Effector memory CD8-positive, alpha-beta T cell (primary cell): ENCODE data around the gene GPATCH4.
A peak's percentile ranks its signal among the peaks of the same experiment; 100 is the strongest.
"Not testable (repeated sequence)": the region's sequence is repeated elsewhere in the genome, so short reads cannot be mapped to it uniquely, and the experiment has no call there.

Source experiments
- ATAC-seq: fragments of 150-1000 bp; cut with Tn5 transposase; replicated peaks from 2 replicates; pipeline ENCODE4 v1.10.0; 2021; ENCODE audit warnings: mild to moderate bottlenecking, moderate library complexity
- DNase-seq, 3 experiments: peaks; one replicate each; pipeline ENCODE4 v3.0.0; 2021
- H3K27ac Mint-ChIP-seq, 2 donors: one replicate each; pipeline ENCODE4 v1.8.0; 2022; ENCODE audit warnings: mild to moderate bottlenecking in 2 of 2, mixed read lengths in 2 of 2, moderate library complexity in 2 of 2
- H3K27me3 Mint-ChIP-seq, 2 donors: one replicate each; pipeline ENCODE4 v1.8.0; 2022; ENCODE audit warnings: mixed read lengths in 2 of 2
- H3K36me3 Mint-ChIP-seq: one replicate; pipeline ENCODE4 v1.8.0; 2022; ENCODE audit warnings: mild to moderate bottlenecking, moderate library complexity, mixed read lengths; ENCODE audit not compliant: insufficient read depth
- H3K4me1 Mint-ChIP-seq, 2 donors: one replicate each; pipeline ENCODE4 v1.8.0; 2022; ENCODE audit warnings: low read depth in 2 of 2, mixed read lengths in 2 of 2
- H3K4me3 Mint-ChIP-seq, 2 donors: one replicate each; pipeline ENCODE4 v1.8.0; 2022; ENCODE audit warnings: mild to moderate bottlenecking in 2 of 2, mixed read lengths in 2 of 2, moderate library complexity in 2 of 2
- H3K9me3 Mint-ChIP-seq, 2 donors: one replicate each; pipeline ENCODE4 v1.8.0; 2022; ENCODE audit warnings: mixed read lengths in 2 of 2

GPATCH4 gene

GRCh38 chr1:156571919-156572662 is 29.2 kb downstream of the GPATCH4 start, which contains the start of gene IQGAP3:
TSS of gene IQGAP3 (minus strand) at chr1:156572565. CDS start at chr1:156572529, 36 bp downstream.
- Mint-ChIP-seq H3K4me1 (peaks cover 7 to 13% of the 10 kb centered on the region in 2 donors), H3K36me3 (no peaks in the 10 kb centered on the region), H3K27ac (peak within 1 kb of the TSS; percentile 15 to 75), H3K27me3 (peaks cover 38 to 43% of the 10 kb centered on the region in 2 donors), H3K9me3 (no peaks in the 10 kb centered on the region), H3K4me3 (peak within 1 kb of the TSS; percentile 68 to 73)
- DNase-seq: peak; percentile 52 to 61 (median 59)
- peak; percentile 96 for ATAC-seq

- H3K4me1 Mint-ChIP-seq: peaks cover 7 to 13% of the 10 kb centered on the region in 2 donors
- ATAC-seq: no peak
- H3K36me3 Mint-ChIP-seq: no peaks in the 10 kb centered on the region
- H3K27ac Mint-ChIP-seq: no peak overlapping the region
- DNase-seq: no peak
- no peaks in the 10 kb centered on the region for H3K9me3 Mint-ChIP-seq
- no peak overlapping the region for H3K4me3 Mint-ChIP-seq
- H3K27me3 Mint-ChIP-seq: peaks cover 38 to 43% of the 10 kb centered on the region in 2 donors
Observed at GRCh38 chr1:156571261-156571852, 29.9 kb downstream of the GPATCH4 start.

- no peak for ATAC-seq
- Mint-ChIP-seq H3K9me3 (no peaks in the 10 kb centered on the region), H3K36me3 (no peaks in the 10 kb centered on the region)
Observed at GRCh38 chr1:156566436-156566835, 34.8 kb downstream of the GPATCH4 start.

GRCh38 chr1:156565519-156565918 is 35.8 kb downstream of the GPATCH4 start:
- no peak for DNase-seq
- Mint-ChIP-seq H3K27me3 (no peaks in the 10 kb centered on the region), H3K4me3 (no peak overlapping the region), H3K9me3 (no peaks in the 10 kb centered on the region), H3K27ac (no peak overlapping the region), H3K4me1 (no peaks in the 10 kb centered on the region), H3K36me3 (no peaks in the 10 kb centered on the region)
- ATAC-seq: no peak

More at GRCh38 chr1:156566436-156566835, 34.8 kb downstream of the GPATCH4 start:
- H3K4me1 Mint-ChIP-seq: no peaks in the 10 kb centered on the region
- H3K27ac Mint-ChIP-seq: no peak overlapping the region
- H3K4me3 Mint-ChIP-seq: no peak overlapping the region
- peaks cover 7 to 9% of the 10 kb centered on the region in 2 donors for H3K27me3 Mint-ChIP-seq
- no peak for DNase-seq

GRCh38 chr1:156560585-156561163 is 40.6 kb downstream of the GPATCH4 start:
- no peak for ATAC-seq
- Mint-ChIP-seq H3K9me3 (no peaks in the 10 kb centered on the region), H3K4me3 (no peak overlapping the region), H3K27me3 (no peaks in the 10 kb centered on the region), H3K36me3 (peaks cover 3% of the 10 kb centered on the region), H3K4me1 (no peaks in the 10 kb centered on the region), H3K27ac (no peak overlapping the region)
- no peak for DNase-seq

GRCh38 chr1:156559797-156560385 is 41.4 kb downstream of the GPATCH4 start:
- ATAC-seq (no peak), DNase-seq (no peak)
- Mint-ChIP-seq H3K36me3 (peaks cover 3% of the 10 kb centered on the region), H3K4me1 (no peaks in the 10 kb centered on the region), H3K27ac (no peak overlapping the region), H3K27me3 (no peaks in the 10 kb centered on the region), H3K4me3 (no peak overlapping the region), H3K9me3 (no peaks in the 10 kb centered on the region)

- DNase-seq: no peak
- Mint-ChIP-seq H3K27me3 (no peaks in the 10 kb centered on the region), H3K36me3 (peaks cover 3% of the 10 kb centered on the region)
Observed at GRCh38 chr1:156559086-156559796, 42.0 kb downstream of the GPATCH4 start.

GRCh38 chr1:156556354-156556753 is 44.9 kb downstream of the GPATCH4 start:
- no peak for ATAC-seq
- H3K9me3 Mint-ChIP-seq: no peaks in the 10 kb centered on the region
- no peaks in the 10 kb centered on the region for H3K27me3 Mint-ChIP-seq

More at GRCh38 chr1:156559086-156559796, 42.0 kb downstream of the GPATCH4 start:
- ATAC-seq: no peak
- H3K9me3 Mint-ChIP-seq: no peaks in the 10 kb centered on the region
- H3K27ac Mint-ChIP-seq: no peak overlapping the region
- no peak overlapping the region for H3K4me3 Mint-ChIP-seq
- no peaks in the 10 kb centered on the region for H3K4me1 Mint-ChIP-seq

GRCh38 chr1:156555715-156556114 is 45.6 kb downstream of the GPATCH4 start:
- ATAC-seq (no peak), DNase-seq (no peak)
- no peak overlapping the region for H3K4me3 Mint-ChIP-seq
- H3K27me3 Mint-ChIP-seq: no peaks in the 10 kb centered on the region
- no peak overlapping the region for H3K27ac Mint-ChIP-seq
- H3K9me3 Mint-ChIP-seq: no peaks in the 10 kb centered on the region
- H3K36me3 Mint-ChIP-seq: peaks cover 3% of the 10 kb centered on the region
- H3K4me1 Mint-ChIP-seq: peaks cover 4% of the 10 kb centered on the region in 2 donors

More at GRCh38 chr1:156556354-156556753, 44.9 kb downstream of the GPATCH4 start:
- peaks cover 4% of the 10 kb centered on the region in 2 donors for H3K4me1 Mint-ChIP-seq
- no peak for DNase-seq
- H3K27ac Mint-ChIP-seq: no peak overlapping the region
- H3K4me3 Mint-ChIP-seq: no peak overlapping the region
- H3K36me3 Mint-ChIP-seq: peaks cover 3% of the 10 kb centered on the region

GRCh38 chr1:156554971-156555370 is 46.3 kb downstream of the GPATCH4 start:
- H3K9me3 Mint-ChIP-seq: no peaks in the 10 kb centered on the region
- H3K4me3 Mint-ChIP-seq: no peak overlapping the region
- H3K4me1 Mint-ChIP-seq: peaks cover 4% of the 10 kb centered on the region in 2 donors
- ATAC-seq (no peak), DNase-seq (no peak)
- peak overlapping the region in 1 of 2 donors; percentile 24 for H3K27ac Mint-ChIP-seq
- no peaks in the 10 kb centered on the region for H3K27me3 Mint-ChIP-seq
- no peaks in the 10 kb centered on the region for H3K36me3 Mint-ChIP-seq

GRCh38 chr1:156553860-156554485 is 47.3 kb downstream of the GPATCH4 start:
- ATAC-seq (no peak), DNase-seq (no peak)
- Mint-ChIP-seq H3K9me3 (no peaks in the 10 kb centered on the region), H3K4me3 (no peak overlapping the region), H3K36me3 (no peaks in the 10 kb centered on the region), H3K27me3 (no peaks in the 10 kb centered on the region), H3K4me1 (peaks cover 4% of the 10 kb centered on the region in 2 donors), H3K27ac (peak overlapping the region in 1 of 2 donors; percentile 3)

GRCh38 chr1:156552937-156553336 is 48.3 kb downstream of the GPATCH4 start:
- ATAC-seq: peak; percentile 40
- not testable (repeated sequence) for DNase-seq, H3K36me3 Mint-ChIP-seq, H3K4me3 Mint-ChIP-seq, H3K27me3 Mint-ChIP-seq, H3K9me3 Mint-ChIP-seq, H3K4me1 Mint-ChIP-seq
- H3K27ac Mint-ChIP-seq: peak overlapping the region in 1 of 2 donors; percentile 3
